Naive B cell (primary cell): ENCODE results near the gene PSMD3. TPM values are rescaled to one million over a fixed set of nuclear protein-coding genes. Genes with fewer than 3 reads are reported as not detected.
"Not testable (repeated sequence)": the region's sequence is repeated elsewhere in the genome, so short reads cannot be mapped to it uniquely, and the experiment has no call there.

Source experiments
- ATAC-seq, 2 donors: fragments of 150-1000 bp; cut with Tn5 transposase; 2 replicates each; pipeline ENCODE4 v1.10.0; 2021; ENCODE audit warnings: low read depth in 2 of 2, mild to moderate bottlenecking in 2 of 2, moderate library complexity in 2 of 2
- DNase-seq: peaks from one replicate; pipeline ENCODE4 v3.0.0; 2022
- H3K27ac Mint-ChIP-seq, 6 donors: one replicate each; pipeline ENCODE4 v1.8.0; 2020 to 2022; ENCODE audit warnings: mild to moderate bottlenecking in 6 of 6, mixed read lengths in 6 of 6, moderate library complexity in 5 of 6, inconsistent platforms in 2 of 6
- H3K27me3 Mint-ChIP-seq, 3 donors: one replicate each; pipeline ENCODE4 v1.8.0; 2021 to 2022; ENCODE audit warnings: mixed read lengths in 3 of 3, mild to moderate bottlenecking in 1 of 3
- H3K36me3 Mint-ChIP-seq, 2 donors: one replicate each; pipeline ENCODE4 v1.8.0; 2020 to 2022; ENCODE audit warnings: mixed read lengths in 2 of 2, inconsistent platforms in 1 of 2, mild to moderate bottlenecking in 1 of 2
- H3K4me1 Mint-ChIP-seq, 3 donors: one replicate each; pipeline ENCODE4 v1.8.0; 2020 to 2022; ENCODE audit warnings: mixed read lengths in 3 of 3, inconsistent platforms in 1 of 3, mild to moderate bottlenecking in 1 of 3, moderate library complexity in 1 of 3
- H3K4me3 Mint-ChIP-seq, 8 donors: one replicate each; pipeline ENCODE4 v1.8.0; 2020 to 2022; ENCODE audit warnings: mild to moderate bottlenecking in 8 of 8, mixed read lengths in 8 of 8, moderate library complexity in 8 of 8, inconsistent platforms in 2 of 8
- H3K9me3 Mint-ChIP-seq, 7 donors: one replicate each; pipeline ENCODE4 v1.8.0; 2020 to 2022; ENCODE audit warnings: mixed read lengths in 7 of 7, mild to moderate bottlenecking in 5 of 7, inconsistent platforms in 2 of 7, moderate library complexity in 1 of 7
- polyA plus RNA-seq, 6 donors: library from polyadenylated mRNA; unstranded; fragments of 300-500 nt; fragmentation: Illumina TruSeq; gene quantifications; one replicate each; pipeline ENCODE4 v1.2.3, GENCODE V29; 2021; ENCODE audit warnings: low read depth in 6 of 6

Gene PSMD3
- polyA plus RNA-seq, 6 donors from 2014 or later: 48.1 to 62.4 (median 52.3) TPM

DNA sequence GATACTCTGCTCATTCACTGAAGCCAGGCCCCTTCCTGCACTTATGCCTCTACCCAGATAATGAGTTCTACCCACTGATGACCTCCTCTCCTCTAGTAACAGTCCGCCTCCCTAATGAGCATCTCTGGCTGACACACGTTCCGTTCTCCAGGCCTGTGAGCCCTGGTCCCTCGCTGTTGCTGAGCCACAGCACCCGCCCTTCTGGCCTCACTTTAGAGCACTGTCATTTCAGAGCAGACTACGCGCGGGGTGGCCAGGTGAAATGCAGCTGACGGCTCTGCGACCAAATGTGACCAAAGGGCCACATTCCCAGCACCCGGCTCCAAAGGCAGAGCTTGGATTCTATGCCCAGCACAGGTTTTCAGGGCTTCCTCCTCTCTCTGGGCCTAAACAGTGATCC lies 13.8 kb downstream of the PSMD3 start:
- Mint-ChIP-seq H3K27me3 (no peaks in the 10 kb centered on the region), H3K9me3 (no peaks in the 10 kb centered on the region), H3K36me3 (peaks cover 32 to 42% of the 10 kb centered on the region in 2 donors), H3K4me3 (no peak overlapping the region), H3K27ac (peak overlapping the region in 3 of 6 donors; percentile 44 to 80 (median 50)), H3K4me1 (peaks cover 0 to 15% (median 0%) of the 10 kb centered on the region in 3 donors)
- ATAC-seq (no peak), DNase-seq (no peak)

DNA sequence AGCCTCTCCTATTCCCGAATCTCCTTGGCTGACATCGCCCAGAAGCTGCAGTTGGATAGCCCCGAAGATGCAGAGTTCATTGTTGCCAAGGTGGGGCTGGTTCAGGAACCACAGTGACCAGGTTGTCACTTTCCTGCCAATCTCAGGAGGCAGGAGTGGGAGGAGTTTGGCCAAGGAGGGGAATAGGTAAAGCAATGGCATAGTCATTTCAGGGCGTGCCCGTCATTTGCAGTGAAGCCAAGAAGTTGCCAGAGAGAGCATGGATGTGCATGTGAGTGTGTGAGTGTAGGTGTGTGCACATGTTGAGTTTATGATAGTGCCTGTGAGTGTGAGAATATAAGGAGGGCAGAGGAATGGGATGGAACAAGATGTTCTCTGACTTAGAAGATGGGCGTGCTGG lies 14.8 kb downstream of the PSMD3 start:
- Mint-ChIP-seq H3K27ac (peak overlapping the region in 2 of 6 donors; percentile 26 to 39), H3K27me3 (no peaks in the 10 kb centered on the region), H3K4me1 (peaks cover 0 to 15% (median 0%) of the 10 kb centered on the region in 3 donors), H3K36me3 (peaks cover 30 to 37% of the 10 kb centered on the region in 2 donors), H3K4me3 (no peak overlapping the region), H3K9me3 (no peaks in the 10 kb centered on the region)
- no peak for ATAC-seq
- no peak for DNase-seq

DNA sequence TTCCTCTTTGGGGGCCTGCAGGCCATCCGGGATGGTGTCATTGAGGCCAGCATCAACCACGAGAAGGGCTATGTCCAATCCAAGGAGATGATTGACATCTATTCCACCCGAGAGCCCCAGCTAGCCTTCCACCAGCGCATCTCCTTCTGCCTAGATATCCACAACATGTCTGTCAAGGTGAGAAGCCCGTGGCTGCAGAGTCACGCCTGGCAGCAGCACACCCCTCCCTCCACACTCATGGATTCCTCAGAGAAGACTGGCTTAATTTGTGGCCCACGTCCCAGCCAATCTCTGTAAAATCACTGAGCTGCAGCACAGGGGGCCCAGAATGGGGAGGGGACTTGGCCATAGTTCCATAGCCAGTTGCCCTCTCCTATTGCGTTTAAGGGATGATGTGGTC lies 15.6 kb downstream of the PSMD3 start:
- Mint-ChIP-seq H3K36me3 (peaks cover 30 to 37% of the 10 kb centered on the region in 2 donors), H3K27me3 (no peaks in the 10 kb centered on the region), H3K4me1 (peaks cover 0 to 15% (median 0%) of the 10 kb centered on the region in 3 donors), H3K9me3 (no peaks in the 10 kb centered on the region), H3K4me3 (no peak overlapping the region), H3K27ac (no peak overlapping the region)
- ATAC-seq (no peak), DNase-seq (no peak)

DNA sequence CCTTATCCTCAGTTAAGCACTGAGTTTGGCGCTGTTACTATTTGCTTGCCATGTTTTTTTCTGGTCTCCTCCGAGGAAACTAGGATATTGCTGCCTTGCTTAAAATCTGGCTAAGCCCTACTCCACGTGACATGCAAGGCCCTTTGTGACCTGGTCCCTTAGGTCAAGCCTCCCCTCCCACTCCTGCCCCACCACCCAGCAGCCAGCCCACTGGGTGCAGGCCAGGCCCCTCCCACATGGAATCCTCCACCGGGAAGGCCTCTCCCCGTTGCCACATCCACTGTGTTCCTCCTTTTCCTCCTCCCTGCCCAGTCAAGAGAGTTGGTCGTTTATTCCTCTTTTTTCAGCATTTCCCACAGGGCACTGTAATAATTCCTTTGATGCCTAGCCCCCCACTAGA lies 16.2 kb downstream of the PSMD3 start:
- peaks cover 0 to 15% (median 0%) of the 10 kb centered on the region in 3 donors for H3K4me1 Mint-ChIP-seq
- no peak for DNase-seq
- no peak for ATAC-seq
- H3K27ac Mint-ChIP-seq: peak overlapping the region in 1 of 6 donors; percentile 82
- H3K9me3 Mint-ChIP-seq: no peaks in the 10 kb centered on the region
- H3K4me3 Mint-ChIP-seq: peak overlapping the region in 1 of 8 donors; percentile 42
- H3K36me3 Mint-ChIP-seq: peaks cover 30 to 37% of the 10 kb centered on the region in 2 donors
- H3K27me3 Mint-ChIP-seq: no peaks in the 10 kb centered on the region

DNA sequence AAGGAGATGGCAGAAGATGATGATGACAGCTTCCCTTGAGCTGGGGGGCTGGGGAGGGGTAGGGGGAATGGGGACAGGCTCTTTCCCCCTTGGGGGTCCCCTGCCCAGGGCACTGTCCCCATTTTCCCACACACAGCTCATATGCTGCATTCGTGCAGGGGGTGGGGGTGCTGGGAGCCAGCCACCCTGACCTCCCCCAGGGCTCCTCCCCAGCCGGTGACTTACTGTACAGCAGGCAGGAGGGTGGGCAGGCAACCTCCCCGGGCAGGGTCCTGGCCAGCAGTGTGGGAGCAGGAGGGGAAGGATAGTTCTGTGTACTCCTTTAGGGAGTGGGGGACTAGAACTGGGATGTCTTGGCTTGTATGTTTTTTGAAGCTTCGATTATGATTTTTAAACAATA lies 16.9 kb downstream of the PSMD3 start:
- H3K36me3 Mint-ChIP-seq: peaks cover 25 to 34% of the 10 kb centered on the region in 2 donors
- no peak overlapping the region for H3K27ac Mint-ChIP-seq
- ATAC-seq (no peak), DNase-seq (no peak)
- no peaks in the 10 kb centered on the region for H3K9me3 Mint-ChIP-seq
- H3K4me3 Mint-ChIP-seq: peak overlapping the region in 1 of 8 donors; percentile 52
- no peaks in the 10 kb centered on the region for H3K27me3 Mint-ChIP-seq
- peaks cover 0 to 14% (median 0%) of the 10 kb centered on the region in 3 donors for H3K4me1 Mint-ChIP-seq

DNA sequence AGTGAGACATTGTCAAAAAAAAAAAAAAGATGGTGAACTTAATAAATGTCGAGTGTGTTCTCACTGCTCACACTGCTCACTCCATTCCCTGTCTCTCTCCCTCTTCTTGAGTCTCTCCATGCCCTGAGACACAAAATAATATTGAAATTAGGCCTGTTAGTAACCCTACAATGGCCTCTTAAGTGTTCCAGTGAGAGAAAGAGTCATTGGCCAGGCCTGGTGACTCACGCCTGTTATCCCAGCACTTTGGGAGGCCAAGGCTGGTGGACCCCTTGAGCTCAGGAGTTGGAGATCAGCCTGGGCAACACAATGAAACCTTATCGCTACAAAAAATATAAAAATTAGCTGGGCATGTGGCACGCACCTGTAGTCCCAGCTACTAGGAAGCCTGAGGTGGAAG lies 18.5 kb downstream of the PSMD3 start:
- peaks cover 0 to 9% (median 0%) of the 10 kb centered on the region in 3 donors for H3K4me1 Mint-ChIP-seq
- no peaks in the 10 kb centered on the region for H3K9me3 Mint-ChIP-seq
- no peaks in the 10 kb centered on the region for H3K27me3 Mint-ChIP-seq
- no peak for ATAC-seq
- H3K27ac Mint-ChIP-seq: peak overlapping the region in 2 of 6 donors; percentile 44 to 65
- H3K4me3 Mint-ChIP-seq: no peak overlapping the region
- no peak for DNase-seq
- peaks cover 12 to 19% of the 10 kb centered on the region in 2 donors for H3K36me3 Mint-ChIP-seq

DNA sequence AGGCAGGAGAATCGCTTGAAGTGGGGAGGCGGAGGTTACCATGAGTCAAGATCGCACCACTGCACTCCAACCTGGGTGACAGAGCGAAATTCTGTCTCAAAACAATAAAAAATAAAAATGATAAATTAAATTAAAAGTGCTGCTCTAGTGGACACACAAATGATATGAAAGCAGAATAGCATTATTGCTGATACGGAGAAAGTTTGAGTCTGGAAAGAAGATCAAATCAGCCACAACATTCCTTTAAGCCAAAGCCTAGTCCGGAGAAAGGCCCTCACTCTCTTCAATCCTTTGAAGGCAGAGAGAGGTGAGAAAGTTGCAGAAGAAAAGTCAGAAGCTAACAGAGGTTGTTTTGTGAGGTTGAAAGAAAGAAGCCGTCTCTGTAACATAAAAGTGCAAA lies 19.6 kb downstream of the PSMD3 start:
- H3K27ac Mint-ChIP-seq: no peak overlapping the region
- no peaks in the 10 kb centered on the region for H3K27me3 Mint-ChIP-seq
- no peak overlapping the region for H3K4me3 Mint-ChIP-seq
- peaks cover 5 to 8% of the 10 kb centered on the region in 2 donors for H3K36me3 Mint-ChIP-seq
- H3K4me1 Mint-ChIP-seq: peaks cover 0 to 4% (median 0%) of the 10 kb centered on the region in 3 donors
- DNase-seq (no peak), ATAC-seq (no peak)
- H3K9me3 Mint-ChIP-seq: no peaks in the 10 kb centered on the region

DNA sequence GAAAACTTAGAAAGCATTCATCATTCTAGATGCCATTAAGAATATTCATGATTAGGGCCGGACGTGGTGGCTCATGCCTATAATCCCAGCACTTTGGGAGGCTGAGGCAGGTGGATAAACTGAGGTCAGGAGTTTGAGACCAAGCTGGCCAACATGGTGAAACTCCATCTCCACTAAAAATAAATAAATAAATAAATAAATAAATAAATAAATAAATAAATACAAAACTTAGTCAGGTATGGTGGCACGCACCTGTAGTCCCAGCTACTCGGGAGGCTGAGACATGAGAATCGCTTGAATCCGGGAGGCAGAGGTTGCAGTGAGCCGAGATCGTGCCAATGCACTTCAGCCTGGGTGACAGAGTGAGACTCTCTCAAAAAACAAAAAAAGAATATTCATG lies 20.7 kb downstream of the PSMD3 start:
- H3K4me3 Mint-ChIP-seq, H3K27ac Mint-ChIP-seq, H3K9me3 Mint-ChIP-seq, H3K4me1 Mint-ChIP-seq, H3K36me3 Mint-ChIP-seq, DNase-seq, H3K27me3 Mint-ChIP-seq, ATAC-seq: not testable (repeated sequence)

DNA sequence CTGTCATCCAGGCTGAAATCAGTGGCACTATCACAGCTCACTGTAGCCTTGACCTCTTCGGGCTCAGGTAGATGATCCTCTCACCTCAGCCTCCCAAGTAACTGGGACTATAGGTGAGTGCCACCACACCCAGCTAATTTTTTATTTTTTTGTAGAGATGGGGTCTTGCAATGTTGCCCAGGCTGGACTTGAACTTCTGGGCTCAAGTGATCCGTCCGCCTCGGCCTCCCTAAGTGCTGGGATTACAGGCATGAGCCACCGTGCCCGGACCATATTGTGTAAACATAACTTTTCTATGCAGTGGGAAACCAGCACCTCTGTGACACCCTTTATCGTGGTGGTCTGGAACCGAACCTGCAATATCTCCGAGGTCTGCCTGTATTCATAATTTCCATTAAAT lies 23.5 kb downstream of the PSMD3 start:
- Mint-ChIP-seq H3K27me3 (no peaks in the 10 kb centered on the region), H3K9me3 (no peaks in the 10 kb centered on the region), H3K4me3 (no peak overlapping the region), H3K27ac (peak overlapping the region in 1 of 6 donors; percentile 35), H3K4me1 (no peaks in the 10 kb centered on the region), H3K36me3 (no peaks in the 10 kb centered on the region)
- ATAC-seq (no peak), DNase-seq (no peak)

DNA sequence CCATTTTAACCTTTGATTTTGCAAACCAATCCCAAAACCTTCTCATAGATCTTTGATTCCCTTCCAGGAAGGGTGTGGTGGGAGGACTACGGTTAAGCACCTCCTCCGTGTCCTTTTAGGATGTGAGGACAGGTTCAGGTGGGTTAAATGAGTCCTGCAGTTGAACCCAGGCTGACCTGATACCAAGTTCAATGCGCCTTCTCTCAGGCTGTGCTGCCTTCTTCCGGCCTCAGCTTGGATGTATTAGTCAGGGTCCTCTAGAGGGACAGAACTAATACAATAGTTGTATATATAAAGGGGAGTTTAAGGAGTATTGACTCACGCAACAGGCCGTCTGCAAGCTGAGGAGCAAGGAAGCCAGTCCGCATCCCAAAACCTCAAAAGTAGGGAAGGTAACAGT lies 24.1 kb downstream of the PSMD3 start:
- Mint-ChIP-seq H3K27ac (no peak overlapping the region), H3K9me3 (no peaks in the 10 kb centered on the region), H3K4me3 (no peak overlapping the region), H3K4me1 (no peaks in the 10 kb centered on the region), H3K27me3 (no peaks in the 10 kb centered on the region), H3K36me3 (no peaks in the 10 kb centered on the region)
- no peak for ATAC-seq
- no peak for DNase-seq

DNA sequence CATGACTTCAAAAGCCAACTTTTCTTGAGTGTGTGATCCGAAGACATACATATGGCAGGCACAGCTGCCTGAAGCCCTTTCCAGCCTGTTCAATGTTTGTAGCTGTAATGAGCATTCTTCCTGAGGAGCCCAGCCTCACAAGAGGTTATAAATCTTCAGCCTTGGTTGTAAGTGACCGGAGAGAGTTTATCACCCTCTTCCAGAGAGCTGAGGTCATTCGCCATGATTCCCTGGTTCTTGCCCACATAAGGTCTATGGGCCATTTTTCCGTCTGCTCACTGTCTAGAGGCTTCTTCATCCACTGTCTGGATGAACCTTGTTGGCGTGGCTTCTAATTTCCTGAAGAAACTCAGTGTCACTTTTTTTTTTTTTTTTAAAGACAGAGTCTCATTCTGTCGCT lies 24.9 kb downstream of the PSMD3 start:
- DNase-seq: no peak
- Mint-ChIP-seq H3K4me1 (no peaks in the 10 kb centered on the region), H3K4me3 (peak overlapping the region in 1 of 8 donors; percentile 9), H3K9me3 (no peaks in the 10 kb centered on the region), H3K27me3 (no peaks in the 10 kb centered on the region), H3K27ac (no peak overlapping the region), H3K36me3 (no peaks in the 10 kb centered on the region)
- no peak for ATAC-seq

DNA sequence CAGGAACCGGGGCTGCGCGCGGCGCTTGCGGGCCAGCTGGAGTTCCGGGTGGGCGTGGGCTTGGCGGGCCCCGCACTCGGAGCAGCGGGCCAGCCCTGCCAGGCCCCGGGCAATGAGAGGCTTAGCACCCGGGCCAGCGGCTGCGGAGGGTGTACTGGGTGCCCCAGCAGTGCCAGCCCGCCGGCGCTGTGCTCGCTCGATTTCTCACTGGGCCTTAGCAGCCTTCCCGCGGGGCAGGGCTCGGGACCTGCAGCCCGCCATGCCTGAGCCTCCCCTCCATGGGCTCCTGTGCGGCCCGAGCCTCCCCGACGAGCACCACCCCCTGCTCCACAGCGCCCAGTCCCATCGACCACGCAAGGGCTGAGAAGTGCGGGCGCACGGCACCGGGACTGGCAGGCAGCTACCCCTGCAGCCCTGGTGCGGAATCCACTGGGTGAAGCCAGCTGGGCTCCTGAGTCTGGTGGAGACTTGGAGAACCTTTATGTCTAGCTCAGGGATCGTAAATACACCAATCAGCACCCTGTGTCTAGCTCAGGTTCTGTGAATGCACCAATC lies 30.4 kb downstream of the PSMD3 start:
- not testable (repeated sequence) for H3K27ac Mint-ChIP-seq, H3K4me1 Mint-ChIP-seq, H3K27me3 Mint-ChIP-seq, H3K36me3 Mint-ChIP-seq, ATAC-seq, DNase-seq, H3K9me3 Mint-ChIP-seq, H3K4me3 Mint-ChIP-seq

DNA sequence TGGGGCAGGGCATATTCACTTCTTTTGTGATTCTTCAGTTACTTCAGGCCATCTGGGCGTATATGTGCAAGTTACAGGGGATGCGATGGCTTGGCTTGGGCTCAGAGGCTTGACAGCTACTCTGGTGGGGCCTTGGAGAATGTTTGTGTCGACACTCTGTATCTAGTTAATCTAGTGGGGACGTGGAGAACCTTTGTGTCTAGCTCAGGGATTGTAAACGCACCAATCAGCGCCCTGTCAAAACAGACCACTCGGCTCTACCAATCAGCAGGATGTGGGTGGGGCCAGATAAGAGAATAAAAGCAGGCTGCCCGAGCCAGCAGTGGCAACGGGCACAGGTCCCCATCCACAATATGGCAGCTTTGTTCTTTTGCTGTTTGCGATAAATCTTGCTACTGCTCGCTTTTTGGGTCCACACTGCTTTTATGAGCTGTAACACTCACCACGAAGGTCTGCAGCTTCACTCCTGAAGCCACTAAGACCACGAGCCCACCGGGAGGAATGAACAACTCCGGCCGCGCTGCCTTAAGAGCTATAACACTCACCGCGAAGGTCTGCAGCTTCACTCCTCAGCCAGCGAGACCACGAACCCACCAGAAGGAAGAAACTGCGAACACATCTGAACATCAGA lies 31.5 kb downstream of the PSMD3 start:
- not testable (repeated sequence) for H3K27me3 Mint-ChIP-seq, H3K4me1 Mint-ChIP-seq, H3K4me3 Mint-ChIP-seq, DNase-seq, H3K36me3 Mint-ChIP-seq, H3K9me3 Mint-ChIP-seq, ATAC-seq, H3K27ac Mint-ChIP-seq

DNA sequence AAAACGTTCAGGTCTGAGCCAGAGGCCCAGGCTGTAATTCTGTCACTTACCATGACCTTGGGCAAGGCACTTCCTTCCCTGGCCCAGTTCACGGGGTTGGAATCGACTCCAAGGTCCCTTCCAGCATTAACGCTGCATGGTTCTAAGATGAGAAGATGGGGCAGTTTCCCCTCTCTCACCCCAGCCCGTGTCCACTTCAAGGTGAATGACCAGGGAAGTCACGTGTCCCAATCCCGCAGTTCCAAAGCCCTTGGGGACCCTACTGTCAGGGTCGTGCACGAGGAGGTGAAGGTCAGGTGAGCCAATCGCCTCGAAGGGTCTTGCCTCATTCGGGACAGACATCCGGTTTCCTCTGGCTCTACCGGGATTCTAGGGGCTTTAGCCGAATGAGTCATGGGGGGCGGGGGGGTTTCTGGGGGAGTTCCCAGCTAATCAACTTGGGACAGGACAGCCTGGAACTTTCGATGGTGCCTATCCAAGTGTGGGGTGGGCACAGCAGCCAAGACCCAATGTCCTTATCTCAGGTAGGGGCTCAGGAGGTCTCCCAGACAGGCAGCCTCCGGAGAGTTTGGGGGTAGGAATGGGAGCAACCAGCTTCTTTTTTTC lies 33.9 kb downstream of the PSMD3 start:
- no peak overlapping the region for H3K27ac Mint-ChIP-seq
- no peak overlapping the region for H3K4me3 Mint-ChIP-seq
- DNase-seq (no peak), ATAC-seq (no peak)
- peaks cover 0 to 15% (median 6%) of the 10 kb centered on the region in 3 donors for H3K4me1 Mint-ChIP-seq
- no peaks in the 10 kb centered on the region for H3K9me3 Mint-ChIP-seq
- peaks cover 0 to 5% (median 0%) of the 10 kb centered on the region in 3 donors for H3K27me3 Mint-ChIP-seq
- H3K36me3 Mint-ChIP-seq: peaks cover 0 to 8% of the 10 kb centered on the region in 2 donors
